Measurements from ENCODE around the gene UBE3A. TPM values are rescaled to one million over a fixed set of nuclear protein-coding genes. Genes with fewer than 3 reads are reported as not detected.

The UBE3A gene
- total RNA-seq, 3 donors from 2014 or later = 60.2 to 103 (median 80.0) TPM

- no peak for DNase-seq (ENCODE audit: low spot score in 2 of 2)
- H3K36me3 ChIP-seq = peaks cover 3% of the 10 kb centered on the region
- no peaks in the 10 kb centered on the region for H3K9me3 ChIP-seq
- no peaks in the 10 kb centered on the region for H3K4me1 ChIP-seq
- H3K4me3 ChIP-seq = no peak overlapping the region
- no peak overlapping the region for H3K27ac ChIP-seq
- H3K27me3 ChIP-seq = no peaks in the 10 kb centered on the region
- intact Hi-C loops (cut with DNase I; ENCODE audit: low total_unique reads) = no loop called here
- TF ChIP-seq POLR2AphosphoS5 (IDR thresholded peaks at IDR 0.05) (no peak), POLR2A (IDR thresholded peaks at IDR 0.05) (no peak), CTCF (IDR thresholded peaks at IDR 0.05) (no peak)
These were observed 64.7 kb downstream of the UBE3A start for GRCh38 chr15:25374143-25374542.

- TF ChIP-seq POLR2AphosphoS5 (IDR thresholded peaks at IDR 0.05) (no peak), CTCF (IDR thresholded peaks at IDR 0.05) (no peak), POLR2A (IDR thresholded peaks at IDR 0.05) (no peak)
- DNase-seq (ENCODE audit: low spot score in 2 of 2) = no peak
- no peak overlapping the region for H3K4me3 ChIP-seq
- H3K4me1 ChIP-seq = no peaks in the 10 kb centered on the region
- H3K9me3 ChIP-seq = no peaks in the 10 kb centered on the region
- H3K27ac ChIP-seq = no peak overlapping the region
- H3K36me3 ChIP-seq = peaks cover 3% of the 10 kb centered on the region
- intact Hi-C loops (cut with DNase I; ENCODE audit: low total_unique reads) = no loop called here
- H3K27me3 ChIP-seq = no peaks in the 10 kb centered on the region
These were observed 66.5 kb downstream of the UBE3A start for GRCh38 chr15:25372298-25372697.

- TF ChIP-seq POLR2A (IDR thresholded peaks at IDR 0.05) = no peak
- no peaks in the 10 kb centered on the region for H3K27me3 ChIP-seq
- no peaks in the 10 kb centered on the region for H3K9me3 ChIP-seq
- intact Hi-C loops (cut with DNase I; ENCODE audit: low total_unique reads) = no loop called here
- H3K36me3 ChIP-seq = peaks cover 3% of the 10 kb centered on the region
- no peak overlapping the region for H3K4me3 ChIP-seq
- H3K4me1 ChIP-seq = no peaks in the 10 kb centered on the region
- DNase-seq (ENCODE audit: low spot score in 2 of 2) = no peak
- H3K27ac ChIP-seq = no peak overlapping the region
These were observed 70.0 kb downstream of the UBE3A start for GRCh38 chr15:25368850-25369249.

- intact Hi-C loops (cut with DNase I; ENCODE audit: low total_unique reads) = no loop called here
These were observed 72.8 kb downstream of the UBE3A start for GRCh38 chr15:25366058-25366457.

GRCh38 chr15:25362545-25362944, 76.3 kb downstream of the UBE3A start:
- Histone ChIP-seq H3K36me3 (no peaks in the 10 kb centered on the region), H3K4me1 (no peaks in the 10 kb centered on the region), H3K27me3 (no peaks in the 10 kb centered on the region), H3K4me3 (no peak overlapping the region), H3K9me3 (no peaks in the 10 kb centered on the region), H3K27ac (no peak overlapping the region)
- DNase-seq (ENCODE audit: low spot score in 2 of 2) = no peak
- TF ChIP-seq POLR2A (IDR thresholded peaks at IDR 0.05) (no peak), POLR2AphosphoS5 (IDR thresholded peaks at IDR 0.05) (no peak), CTCF (IDR thresholded peaks at IDR 0.05) (no peak)
- intact Hi-C loops (cut with DNase I; ENCODE audit: low total_unique reads) = no loop called here

More at GRCh38 chr15:25366058-25366457, 72.8 kb downstream of the UBE3A start:
- H3K27ac ChIP-seq = no peak overlapping the region
- H3K36me3 ChIP-seq = no peaks in the 10 kb centered on the region
- no peaks in the 10 kb centered on the region for H3K9me3 ChIP-seq
- no peaks in the 10 kb centered on the region for H3K4me1 ChIP-seq
- no peak for TF ChIP-seq POLR2A (IDR thresholded peaks at IDR 0.05)
- no peak for TF ChIP-seq POLR2AphosphoS5 (IDR thresholded peaks at IDR 0.05)
- TF ChIP-seq CTCF (IDR thresholded peaks at IDR 0.05) = no peak
- DNase-seq (ENCODE audit: low spot score in 2 of 2) = no peak
- no peaks in the 10 kb centered on the region for H3K27me3 ChIP-seq
- no peak overlapping the region for H3K4me3 ChIP-seq

GRCh38 chr15:25347707-25348106, 91.1 kb downstream of the UBE3A start:
- intact Hi-C loops (cut with DNase I; ENCODE audit: low total_unique reads) = no loop called here
- H3K4me1 ChIP-seq = no peaks in the 10 kb centered on the region

More at GRCh38 chr15:25347707-25348106, 91.1 kb downstream of the UBE3A start:
- TF ChIP-seq CTCF (IDR thresholded peaks at IDR 0.05) = no peak
- no peak for TF ChIP-seq POLR2A (IDR thresholded peaks at IDR 0.05)
- TF ChIP-seq POLR2AphosphoS5 (IDR thresholded peaks at IDR 0.05) = no peak
- no peak for DNase-seq (ENCODE audit: low spot score in 2 of 2)
- no peaks in the 10 kb centered on the region for H3K27me3 ChIP-seq
- H3K27ac ChIP-seq = no peak overlapping the region
- peaks cover 7 to 24% of the 10 kb centered on the region in 2 donors for H3K9me3 ChIP-seq
- no peaks in the 10 kb centered on the region for H3K36me3 ChIP-seq
- H3K4me3 ChIP-seq = no peak overlapping the region
